H9 (cell line): ENCODE measurements around the gene CRCP. TPM values are rescaled to one million over a fixed set of nuclear protein-coding genes. Genes with fewer than 3 reads are reported as not detected.

ENCODE experiments used
- DNase-seq: peaks from one replicate; pipeline ENCODE4 v3.0.0-alpha.2; 2017
- H2AFZ ChIP-seq: one replicate; pipeline ENCODE4 v1.6.1; 2013; ENCODE audit warnings: mild to moderate bottlenecking, low read length, control low read depth, moderate library complexity
- H2AK5ac ChIP-seq: 2 replicates; pipeline ENCODE4 v1.6.1; 2013; ENCODE audit warnings: low read length, control low read depth, mixed read lengths; ENCODE audit not compliant: insufficient read length
- H2BK120ac ChIP-seq: one replicate; pipeline ENCODE4 v1.6.1; 2013; ENCODE audit warnings: low read depth, mild to moderate bottlenecking, low read length, control low read depth, inconsistent platforms; ENCODE audit not compliant: poor library complexity, severe bottlenecking
- H2BK12ac ChIP-seq: 2 replicates; pipeline ENCODE4 v1.6.1; 2013; ENCODE audit warnings: low read length, control low read depth, mixed read lengths, low read depth; ENCODE audit not compliant: insufficient read length
- H2BK15ac ChIP-seq: 2 replicates; pipeline ENCODE4 v1.6.1; 2013; ENCODE audit warnings: low read depth, low read length, control low read depth
- H2BK20ac ChIP-seq: one replicate; pipeline ENCODE4 v1.6.1; 2013; ENCODE audit warnings: low read depth, mild to moderate bottlenecking, low read length, control low read depth, inconsistent platforms; ENCODE audit not compliant: poor library complexity, severe bottlenecking
- H2BK5ac ChIP-seq: 2 replicates; pipeline ENCODE4 v1.6.1; 2013; ENCODE audit warnings: low read length, control low read depth, mixed read lengths; ENCODE audit not compliant: insufficient read length
- H3K14ac ChIP-seq: 2 replicates; pipeline ENCODE4 v1.6.1; 2013; ENCODE audit warnings: low read length, control low read depth; ENCODE audit not compliant: insufficient read depth
- H3K18ac ChIP-seq: 2 replicates; pipeline ENCODE4 v1.6.1; 2013; ENCODE audit warnings: low read depth, mild to moderate bottlenecking, mixed read lengths, low read length, control low read depth; ENCODE audit not compliant: insufficient read length
- H3K23ac ChIP-seq: 2 replicates; pipeline ENCODE4 v1.6.1; 2013; ENCODE audit warnings: low read length, control low read depth, mixed read lengths, low read depth; ENCODE audit not compliant: insufficient read length
- H3K23me2 ChIP-seq: 2 replicates; pipeline ENCODE4 v1.6.1; 2013; ENCODE audit warnings: low read depth, mild to moderate bottlenecking, mixed read lengths, low read length, control low read depth; ENCODE audit not compliant: insufficient read length, poor library complexity, severe bottlenecking
- H3K27ac ChIP-seq: 2 replicates; pipeline ENCODE4 v1.5.1; 2013; ENCODE audit warnings: low read length, control low read depth, mixed read lengths, low read depth; ENCODE audit not compliant: insufficient read length
- H3K27me3 ChIP-seq: 2 replicates; pipeline ENCODE4 v1.6.1; 2013; ENCODE audit warnings: low read length, control low read depth, inconsistent platforms; ENCODE audit not compliant: insufficient read depth
- H3K4ac ChIP-seq: 2 replicates; pipeline ENCODE4 v1.6.1; 2013; ENCODE audit warnings: low read depth, mild to moderate bottlenecking, control low read depth, inconsistent platforms, low read length, moderate library complexity
- H3K4me1 ChIP-seq: 2 replicates; pipeline ENCODE4 v1.6.1; 2013; ENCODE audit warnings: low read length, control low read depth, inconsistent platforms; ENCODE audit not compliant: insufficient read depth
- H3K4me2 ChIP-seq: 2 replicates; pipeline ENCODE4 v1.6.1; 2013; ENCODE audit warnings: low read length, control low read depth, mixed read lengths; ENCODE audit not compliant: insufficient read length, insufficient read depth
- H3K56ac ChIP-seq: 2 replicates; pipeline ENCODE4 v1.6.1; 2013; ENCODE audit warnings: low read depth, mild to moderate bottlenecking, mixed read lengths, low read length, control low read depth; ENCODE audit not compliant: insufficient read length
- H3K79me1 ChIP-seq: 2 replicates; pipeline ENCODE4 v1.6.1; 2013; ENCODE audit warnings: low read depth, mild to moderate bottlenecking, moderate library complexity, low read length, control low read depth, inconsistent platforms; ENCODE audit not compliant: insufficient read depth, poor library complexity, severe bottlenecking
- H3K79me2 ChIP-seq: 2 replicates; pipeline ENCODE4 v1.6.1; 2013; ENCODE audit warnings: low read length, control low read depth, inconsistent platforms; ENCODE audit not compliant: insufficient read depth
- H3K9ac ChIP-seq: 2 replicates; pipeline ENCODE4 v1.6.1; 2013; ENCODE audit warnings: low read length, control low read depth, mixed read lengths; ENCODE audit not compliant: insufficient read length; ENCODE audit errors: extremely low read depth
- H3K9me3 ChIP-seq: one replicate; pipeline ENCODE4 v1.6.1; 2013; ENCODE audit warnings: low read depth, low read length, inconsistent platforms; ENCODE audit not compliant: control insufficient read depth
- H3T11ph ChIP-seq: one replicate; pipeline ENCODE4 v1.6.1; 2013; ENCODE audit warnings: mild to moderate bottlenecking, low read length, control low read depth, inconsistent platforms
- H4K20me1 ChIP-seq: one replicate; pipeline ENCODE4 v1.6.1; 2013; ENCODE audit not compliant: control insufficient read depth, insufficient read length, insufficient read depth
- H4K5ac ChIP-seq: 2 replicates; pipeline ENCODE4 v1.6.1; 2013; ENCODE audit warnings: low read depth, mild to moderate bottlenecking, mixed read lengths, low read length, control low read depth; ENCODE audit not compliant: insufficient read length
- H4K8ac ChIP-seq: replicated peaks from 2 replicates; pipeline ENCODE4 v1.6.1; 2013; ENCODE audit warnings: low read length, control low read depth, mixed read lengths, low read depth; ENCODE audit not compliant: insufficient read length
- H4K91ac ChIP-seq: 2 replicates; pipeline ENCODE4 v1.6.1; 2013; ENCODE audit warnings: low read depth, mild to moderate bottlenecking, moderate library complexity, mixed read lengths, low read length, control low read depth; ENCODE audit not compliant: insufficient read length
- H3K27ac Mint-ChIP-seq, 3 experiments: 2 replicates in 2 of 3; 3 replicates in 1 of 3; pipeline ENCODE4 v1.8.0; 2020 to 2021; ENCODE audit warnings: mixed read lengths in 3 of 3, mild to moderate bottlenecking in 1 of 3, moderate library complexity in 1 of 3
- H3K27me3 Mint-ChIP-seq: 2 replicates; pipeline ENCODE4 v1.8.0; 2021; ENCODE audit warnings: low read depth, mild to moderate bottlenecking, moderate library complexity, mixed read lengths
- H3K36me3 Mint-ChIP-seq, 3 experiments: 2 replicates in 2 of 3; 3 replicates in 1 of 3; pipeline ENCODE4 v1.8.0; 2020 to 2021; ENCODE audit warnings: low read depth in 3 of 3, mixed read lengths in 3 of 3; ENCODE audit not compliant: insufficient read depth in 1 of 3
- H3K4me1 Mint-ChIP-seq, 2 experiments: 2 replicates each; pipeline ENCODE4 v1.8.0; 2020; ENCODE audit warnings: mixed read lengths in 2 of 2
- H3K4me3 Mint-ChIP-seq, 2 experiments: 2 replicates in 1 of 2; 3 replicates in 1 of 2; pipeline ENCODE4 v1.8.0; 2020 to 2021; ENCODE audit warnings: mild to moderate bottlenecking in 2 of 2, mixed read lengths in 2 of 2, moderate library complexity in 1 of 2
- H3K9me3 Mint-ChIP-seq, 2 experiments: 2 replicates in 1 of 2; 3 replicates in 1 of 2; pipeline ENCODE4 v1.8.0; 2020; ENCODE audit warnings: mild to moderate bottlenecking in 2 of 2, mixed read lengths in 2 of 2, moderate library complexity in 1 of 2
- whole genome bisulfite sequencing: extraction: QIAGEN DNeasy Blood & Tissue Kit; methylation state at CpG from one replicate; pipeline ENCODE4 v1.1.7; 2013; ENCODE audit warnings: missing lambda C conversion rate, low lambda C conversion rate, mixed read lengths; ENCODE audit not compliant: insufficient read length; ENCODE audit errors: extremely low coverage; 5-methylcytosine and 5-hydroxymethylcytosine counted together
- total RNA-seq: library from RNA; stranded (reverse); gene quantifications from 2 replicates; pipeline ENCODE4 v1.2.1, GENCODE V29; 2021
- TF ChIP-seq, protein P1 (sequence below): fragments of 200-600 bp; sonication (generic); conservative IDR thresholded peaks from 3 replicates; pipeline ENCODE4 v1.8.0; 2021; ENCODE audit warnings: antibody characterized with exemption, mild to moderate bottlenecking

The CRCP gene
- total RNA-seq, 1 experiment from 2014 or later: 39.0 TPM

DNA sequence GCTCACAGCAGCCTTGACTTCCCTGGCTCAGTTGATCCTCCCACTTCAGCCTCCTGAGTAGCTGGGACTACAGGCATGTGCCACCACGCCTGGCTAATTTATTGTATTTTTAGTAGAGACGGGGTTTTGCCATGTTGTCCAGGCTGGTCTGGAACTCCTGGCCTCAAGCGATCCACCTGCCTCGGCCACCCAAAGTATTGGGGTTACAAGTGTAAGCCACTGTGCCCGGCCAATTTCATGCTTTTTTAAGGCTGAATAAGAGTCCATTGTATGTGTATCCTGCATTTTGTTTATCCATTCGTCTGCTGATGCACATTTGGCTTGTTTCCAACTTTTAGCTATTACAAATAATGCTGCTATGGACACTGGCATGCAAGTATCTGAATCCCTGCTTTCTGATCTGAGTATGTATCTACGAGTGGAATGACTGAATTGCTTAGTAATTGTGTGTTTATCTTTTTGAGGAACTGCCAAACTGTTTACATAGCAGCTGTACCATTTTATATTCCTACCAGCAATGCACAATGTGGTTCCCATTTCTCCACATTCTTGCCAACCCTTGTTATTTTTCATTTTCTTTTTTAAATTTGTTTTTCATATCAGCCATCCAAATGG, 53.2 kb downstream of the CRCP start:
- H3K4me1 ChIP-seq: no peaks in the 10 kb centered on the region
- no CpG with 5 or more reads among the region's 7 CpGs for WGBS
- no peaks in the 10 kb centered on the region for H3K4me1 Mint-ChIP-seq

More for the DNA sequence above, 53.2 kb downstream of the CRCP start:
- H4K20me1 ChIP-seq: no peaks in the 10 kb centered on the region
- no peak overlapping the region for H3K18ac ChIP-seq
- Mint-ChIP-seq H3K9me3 (no peaks in the 10 kb centered on the region; a peak in 1 of 5 replicates), H3K27ac (no peak overlapping the region), H3K27me3 (peaks cover 1% of the 10 kb centered on the region; the same call in 1 of the 2 replicates), H3K36me3 (no peaks in the 10 kb centered on the region; a peak in 1 of 7 replicates), H3K4me3 (no peak overlapping the region)
- no peak overlapping the region for H4K8ac ChIP-seq
- no peaks in the 10 kb centered on the region for H3K79me2 ChIP-seq
- H3K4ac ChIP-seq: no peak overlapping the region
- no peak for DNase-seq
- no peak overlapping the region for H2AK5ac ChIP-seq
- no peak overlapping the region for H3K27ac ChIP-seq
- no peak overlapping the region for H3T11ph ChIP-seq
- H3K79me1 ChIP-seq: no peaks in the 10 kb centered on the region
- no peaks in the 10 kb centered on the region for H3K27me3 ChIP-seq
- H4K91ac ChIP-seq: no peak overlapping the region
- H3K9ac ChIP-seq: no peak overlapping the region
- H3K14ac ChIP-seq: no peak overlapping the region
- H3K23me2 ChIP-seq: no peaks in the 10 kb centered on the region
- no peak overlapping the region for H4K5ac ChIP-seq
- H2BK120ac ChIP-seq: no peak overlapping the region
- H2BK20ac ChIP-seq: no peak overlapping the region
- H3K4me2 ChIP-seq: no peak overlapping the region
- H3K9me3 ChIP-seq: no peaks in the 10 kb centered on the region
- no peak overlapping the region for H2BK5ac ChIP-seq
- no peak overlapping the region for H2BK15ac ChIP-seq
- TF ChIP-seq, protein P1, sequence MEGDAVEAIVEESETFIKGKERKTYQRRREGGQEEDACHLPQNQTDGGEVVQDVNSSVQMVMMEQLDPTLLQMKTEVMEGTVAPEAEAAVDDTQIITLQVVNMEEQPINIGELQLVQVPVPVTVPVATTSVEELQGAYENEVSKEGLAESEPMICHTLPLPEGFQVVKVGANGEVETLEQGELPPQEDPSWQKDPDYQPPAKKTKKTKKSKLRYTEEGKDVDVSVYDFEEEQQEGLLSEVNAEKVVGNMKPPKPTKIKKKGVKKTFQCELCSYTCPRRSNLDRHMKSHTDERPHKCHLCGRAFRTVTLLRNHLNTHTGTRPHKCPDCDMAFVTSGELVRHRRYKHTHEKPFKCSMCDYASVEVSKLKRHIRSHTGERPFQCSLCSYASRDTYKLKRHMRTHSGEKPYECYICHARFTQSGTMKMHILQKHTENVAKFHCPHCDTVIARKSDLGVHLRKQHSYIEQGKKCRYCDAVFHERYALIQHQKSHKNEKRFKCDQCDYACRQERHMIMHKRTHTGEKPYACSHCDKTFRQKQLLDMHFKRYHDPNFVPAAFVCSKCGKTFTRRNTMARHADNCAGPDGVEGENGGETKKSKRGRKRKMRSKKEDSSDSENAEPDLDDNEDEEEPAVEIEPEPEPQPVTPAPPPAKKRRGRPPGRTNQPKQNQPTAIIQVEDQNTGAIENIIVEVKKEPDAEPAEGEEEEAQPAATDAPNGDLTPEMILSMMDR: no peak
- no peak overlapping the region for H2AFZ ChIP-seq
- no peak overlapping the region for H2BK12ac ChIP-seq
- no peak overlapping the region for H3K56ac ChIP-seq
- no peak overlapping the region for H3K23ac ChIP-seq
